ENCODE measurements around the gene FAM53B.

The FAM53B gene

GRCh38 chr10:124600051-124600880 lies 143.9 kb downstream of the FAM53B start:
- Histone ChIP-seq H3K9me3 (replicated peaks; ENCODE audit: insufficient read depth, low read length) (no peaks in the 10 kb centered on the region), H3K79me2 (ENCODE audit: low read length) (no peaks in the 10 kb centered on the region), H3K4me2 (ENCODE audit: low read depth, low read length) (no peak overlapping the region), H3F3A (ENCODE audit: insufficient read depth, low read length) (no peaks in the 10 kb centered on the region), H3K36me3 (replicated peaks; ENCODE audit: insufficient read depth, low read length) (no peaks in the 10 kb centered on the region), H3K9ac (ENCODE audit: low read length) (no peak overlapping the region), H3K27ac (ENCODE audit: low read length) (no peak overlapping the region), H3K4me1 (ENCODE audit: low read length) (no peaks in the 10 kb centered on the region), H3K27me3 (replicated peaks; ENCODE audit: insufficient read depth, low read length) (no peaks in the 10 kb centered on the region), H4K20me1 (ENCODE audit: insufficient read depth, low read length) (no peaks in the 10 kb centered on the region), H3K4me3 (ENCODE audit: low read length) (no peak overlapping the region), H3K9me2 (replicated peaks; ENCODE audit: insufficient read depth, low read length) (no peaks in the 10 kb centered on the region), H2AFZ (ENCODE audit: low read length) (no peak overlapping the region)
- DNase-seq = no peak
- TF ChIP-seq CTCF (IDR thresholded peaks at IDR 0.05; ENCODE audit: low read length) (no peak), EZH2 (optimal IDR thresholded peaks at IDR 0.05; ENCODE audit: low read depth, low read length) (no peak), EZH2phosphoT487 (IDR thresholded peaks at IDR 0.05; ENCODE audit: low read length) (no peak)

GRCh38 chr10:124599588-124600050 lies 144.6 kb downstream of the FAM53B start:
- Histone ChIP-seq H3K4me3 (ENCODE audit: low read length) (no peak overlapping the region), H3F3A (ENCODE audit: insufficient read depth, low read length) (no peaks in the 10 kb centered on the region), H4K20me1 (ENCODE audit: insufficient read depth, low read length) (no peaks in the 10 kb centered on the region), H3K36me3 (replicated peaks; ENCODE audit: insufficient read depth, low read length) (no peaks in the 10 kb centered on the region), H3K9me2 (replicated peaks; ENCODE audit: insufficient read depth, low read length) (no peaks in the 10 kb centered on the region), H3K27ac (ENCODE audit: low read length) (no peak overlapping the region), H3K4me2 (ENCODE audit: low read depth, low read length) (no peak overlapping the region), H2AFZ (ENCODE audit: low read length) (no peak overlapping the region), H3K4me1 (ENCODE audit: low read length) (no peaks in the 10 kb centered on the region), H3K9me3 (replicated peaks; ENCODE audit: insufficient read depth, low read length) (no peaks in the 10 kb centered on the region), H3K27me3 (replicated peaks; ENCODE audit: insufficient read depth, low read length) (no peaks in the 10 kb centered on the region), H3K9ac (ENCODE audit: low read length) (no peak overlapping the region), H3K79me2 (ENCODE audit: low read length) (no peaks in the 10 kb centered on the region)
- no peak for DNase-seq
- no peak for TF ChIP-seq EZH2phosphoT487 (IDR thresholded peaks at IDR 0.05; ENCODE audit: low read length)
- TF ChIP-seq EZH2 (optimal IDR thresholded peaks at IDR 0.05; ENCODE audit: low read depth, low read length) = no peak
- no peak for TF ChIP-seq CTCF (IDR thresholded peaks at IDR 0.05; ENCODE audit: low read length)

GRCh38 chr10:124598773-124599587 lies 145.2 kb downstream of the FAM53B start:
- no peaks in the 10 kb centered on the region for H3F3A ChIP-seq (ENCODE audit: insufficient read depth, low read length)
- no peak overlapping the region for H3K9ac ChIP-seq (ENCODE audit: low read length)
- no peaks in the 10 kb centered on the region for H3K27me3 ChIP-seq (replicated peaks; ENCODE audit: insufficient read depth, low read length)
- H3K36me3 ChIP-seq (replicated peaks; ENCODE audit: insufficient read depth, low read length) = no peaks in the 10 kb centered on the region
- H3K79me2 ChIP-seq (ENCODE audit: low read length) = no peaks in the 10 kb centered on the region
- H3K4me2 ChIP-seq (ENCODE audit: low read depth, low read length) = no peak overlapping the region
- no peak overlapping the region for H2AFZ ChIP-seq (ENCODE audit: low read length)
- no peaks in the 10 kb centered on the region for H3K4me1 ChIP-seq (ENCODE audit: low read length)
- H4K20me1 ChIP-seq (ENCODE audit: insufficient read depth, low read length) = no peaks in the 10 kb centered on the region
- TF ChIP-seq CTCF (IDR thresholded peaks at IDR 0.05; ENCODE audit: low read length) (no peak), EZH2 (optimal IDR thresholded peaks at IDR 0.05; ENCODE audit: low read depth, low read length) (no peak), EZH2phosphoT487 (IDR thresholded peaks at IDR 0.05; ENCODE audit: low read length) (no peak)
- H3K4me3 ChIP-seq (ENCODE audit: low read length) = no peak overlapping the region
- no peak for DNase-seq
- no peaks in the 10 kb centered on the region for H3K9me2 ChIP-seq (replicated peaks; ENCODE audit: insufficient read depth, low read length)
- no peaks in the 10 kb centered on the region for H3K9me3 ChIP-seq (replicated peaks; ENCODE audit: insufficient read depth, low read length)
- no peak overlapping the region for H3K27ac ChIP-seq (ENCODE audit: low read length)

Measured in MM.1S (cell line).